H9 (cell line): ENCODE measurements around the gene ZC3H18. TPM values are rescaled to one million over a fixed set of nuclear protein-coding genes. Genes with fewer than 3 reads are reported as not detected.

Experiments used
- DNase-seq: peaks from one replicate; pipeline ENCODE4 v3.0.0-alpha.2; 2017
- H2AFZ ChIP-seq: one replicate; pipeline ENCODE4 v1.6.1; 2013; ENCODE audit warnings: mild to moderate bottlenecking, low read length, control low read depth, moderate library complexity
- H2AK5ac ChIP-seq: 2 replicates; pipeline ENCODE4 v1.6.1; 2013; ENCODE audit warnings: low read length, control low read depth, mixed read lengths; ENCODE audit not compliant: insufficient read length
- H2BK120ac ChIP-seq: one replicate; pipeline ENCODE4 v1.6.1; 2013; ENCODE audit warnings: low read depth, mild to moderate bottlenecking, low read length, control low read depth, inconsistent platforms; ENCODE audit not compliant: poor library complexity, severe bottlenecking
- H2BK12ac ChIP-seq: 2 replicates; pipeline ENCODE4 v1.6.1; 2013; ENCODE audit warnings: low read length, control low read depth, mixed read lengths, low read depth; ENCODE audit not compliant: insufficient read length
- H2BK15ac ChIP-seq: 2 replicates; pipeline ENCODE4 v1.6.1; 2013; ENCODE audit warnings: low read depth, low read length, control low read depth
- H2BK20ac ChIP-seq: one replicate; pipeline ENCODE4 v1.6.1; 2013; ENCODE audit warnings: low read depth, mild to moderate bottlenecking, low read length, control low read depth, inconsistent platforms; ENCODE audit not compliant: poor library complexity, severe bottlenecking
- H2BK5ac ChIP-seq: 2 replicates; pipeline ENCODE4 v1.6.1; 2013; ENCODE audit warnings: low read length, control low read depth, mixed read lengths; ENCODE audit not compliant: insufficient read length
- H3K14ac ChIP-seq: 2 replicates; pipeline ENCODE4 v1.6.1; 2013; ENCODE audit warnings: low read length, control low read depth; ENCODE audit not compliant: insufficient read depth
- H3K18ac ChIP-seq: 2 replicates; pipeline ENCODE4 v1.6.1; 2013; ENCODE audit warnings: low read depth, mild to moderate bottlenecking, mixed read lengths, low read length, control low read depth; ENCODE audit not compliant: insufficient read length
- H3K23ac ChIP-seq: 2 replicates; pipeline ENCODE4 v1.6.1; 2013; ENCODE audit warnings: low read length, control low read depth, mixed read lengths, low read depth; ENCODE audit not compliant: insufficient read length
- H3K23me2 ChIP-seq: 2 replicates; pipeline ENCODE4 v1.6.1; 2013; ENCODE audit warnings: low read depth, mild to moderate bottlenecking, mixed read lengths, low read length, control low read depth; ENCODE audit not compliant: insufficient read length, poor library complexity, severe bottlenecking
- H3K27ac ChIP-seq: 2 replicates; pipeline ENCODE4 v1.5.1; 2013; ENCODE audit warnings: low read length, control low read depth, mixed read lengths, low read depth; ENCODE audit not compliant: insufficient read length
- H3K27me3 ChIP-seq: 2 replicates; pipeline ENCODE4 v1.6.1; 2013; ENCODE audit warnings: low read length, control low read depth, inconsistent platforms; ENCODE audit not compliant: insufficient read depth
- H3K4ac ChIP-seq: 2 replicates; pipeline ENCODE4 v1.6.1; 2013; ENCODE audit warnings: low read depth, mild to moderate bottlenecking, control low read depth, inconsistent platforms, low read length, moderate library complexity
- H3K4me1 ChIP-seq: 2 replicates; pipeline ENCODE4 v1.6.1; 2013; ENCODE audit warnings: low read length, control low read depth, inconsistent platforms; ENCODE audit not compliant: insufficient read depth
- H3K4me2 ChIP-seq: 2 replicates; pipeline ENCODE4 v1.6.1; 2013; ENCODE audit warnings: low read length, control low read depth, mixed read lengths; ENCODE audit not compliant: insufficient read length, insufficient read depth
- H3K56ac ChIP-seq: 2 replicates; pipeline ENCODE4 v1.6.1; 2013; ENCODE audit warnings: low read depth, mild to moderate bottlenecking, mixed read lengths, low read length, control low read depth; ENCODE audit not compliant: insufficient read length
- H3K79me1 ChIP-seq: 2 replicates; pipeline ENCODE4 v1.6.1; 2013; ENCODE audit warnings: low read depth, mild to moderate bottlenecking, moderate library complexity, low read length, control low read depth, inconsistent platforms; ENCODE audit not compliant: insufficient read depth, poor library complexity, severe bottlenecking
- H3K79me2 ChIP-seq: 2 replicates; pipeline ENCODE4 v1.6.1; 2013; ENCODE audit warnings: low read length, control low read depth, inconsistent platforms; ENCODE audit not compliant: insufficient read depth
- H3K9ac ChIP-seq: 2 replicates; pipeline ENCODE4 v1.6.1; 2013; ENCODE audit warnings: low read length, control low read depth, mixed read lengths; ENCODE audit not compliant: insufficient read length; ENCODE audit errors: extremely low read depth
- H3K9me3 ChIP-seq: one replicate; pipeline ENCODE4 v1.6.1; 2013; ENCODE audit warnings: low read depth, low read length, inconsistent platforms; ENCODE audit not compliant: control insufficient read depth
- H3T11ph ChIP-seq: one replicate; pipeline ENCODE4 v1.6.1; 2013; ENCODE audit warnings: mild to moderate bottlenecking, low read length, control low read depth, inconsistent platforms
- H4K20me1 ChIP-seq: one replicate; pipeline ENCODE4 v1.6.1; 2013; ENCODE audit not compliant: control insufficient read depth, insufficient read length, insufficient read depth
- H4K5ac ChIP-seq: 2 replicates; pipeline ENCODE4 v1.6.1; 2013; ENCODE audit warnings: low read depth, mild to moderate bottlenecking, mixed read lengths, low read length, control low read depth; ENCODE audit not compliant: insufficient read length
- H4K8ac ChIP-seq: replicated peaks from 2 replicates; pipeline ENCODE4 v1.6.1; 2013; ENCODE audit warnings: low read length, control low read depth, mixed read lengths, low read depth; ENCODE audit not compliant: insufficient read length
- H4K91ac ChIP-seq: 2 replicates; pipeline ENCODE4 v1.6.1; 2013; ENCODE audit warnings: low read depth, mild to moderate bottlenecking, moderate library complexity, mixed read lengths, low read length, control low read depth; ENCODE audit not compliant: insufficient read length
- H3K27ac Mint-ChIP-seq, 3 experiments: 2 replicates in 2 of 3; 3 replicates in 1 of 3; pipeline ENCODE4 v1.8.0; 2020 to 2021; ENCODE audit warnings: mixed read lengths in 3 of 3, mild to moderate bottlenecking in 1 of 3, moderate library complexity in 1 of 3
- H3K27me3 Mint-ChIP-seq: 2 replicates; pipeline ENCODE4 v1.8.0; 2021; ENCODE audit warnings: low read depth, mild to moderate bottlenecking, moderate library complexity, mixed read lengths
- H3K36me3 Mint-ChIP-seq, 3 experiments: 2 replicates in 2 of 3; 3 replicates in 1 of 3; pipeline ENCODE4 v1.8.0; 2020 to 2021; ENCODE audit warnings: low read depth in 3 of 3, mixed read lengths in 3 of 3; ENCODE audit not compliant: insufficient read depth in 1 of 3
- H3K4me1 Mint-ChIP-seq, 2 experiments: 2 replicates each; pipeline ENCODE4 v1.8.0; 2020; ENCODE audit warnings: mixed read lengths in 2 of 2
- H3K4me3 Mint-ChIP-seq, 2 experiments: 2 replicates in 1 of 2; 3 replicates in 1 of 2; pipeline ENCODE4 v1.8.0; 2020 to 2021; ENCODE audit warnings: mild to moderate bottlenecking in 2 of 2, mixed read lengths in 2 of 2, moderate library complexity in 1 of 2
- H3K9me3 Mint-ChIP-seq, 2 experiments: 2 replicates in 1 of 2; 3 replicates in 1 of 2; pipeline ENCODE4 v1.8.0; 2020; ENCODE audit warnings: mild to moderate bottlenecking in 2 of 2, mixed read lengths in 2 of 2, moderate library complexity in 1 of 2
- WGBS: extraction: QIAGEN DNeasy Blood & Tissue Kit; methylation state at CpG from one replicate; pipeline ENCODE4 v1.1.7; 2013; ENCODE audit warnings: missing lambda C conversion rate, low lambda C conversion rate, mixed read lengths; ENCODE audit not compliant: insufficient read length; ENCODE audit errors: extremely low coverage; 5-methylcytosine and 5-hydroxymethylcytosine counted together
- total RNA-seq: library from RNA; stranded (reverse); gene quantifications from 2 replicates; pipeline ENCODE4 v1.2.1, GENCODE V29; 2021
- TF ChIP-seq, protein P1 (sequence below): fragments of 200-600 bp; sonication (generic); conservative IDR thresholded peaks from 3 replicates; pipeline ENCODE4 v1.8.0; 2021; ENCODE audit warnings: antibody characterized with exemption, mild to moderate bottlenecking

ZC3H18 gene
- total RNA-seq, 1 experiment from 2014 or later = 69.7 TPM

DNA sequence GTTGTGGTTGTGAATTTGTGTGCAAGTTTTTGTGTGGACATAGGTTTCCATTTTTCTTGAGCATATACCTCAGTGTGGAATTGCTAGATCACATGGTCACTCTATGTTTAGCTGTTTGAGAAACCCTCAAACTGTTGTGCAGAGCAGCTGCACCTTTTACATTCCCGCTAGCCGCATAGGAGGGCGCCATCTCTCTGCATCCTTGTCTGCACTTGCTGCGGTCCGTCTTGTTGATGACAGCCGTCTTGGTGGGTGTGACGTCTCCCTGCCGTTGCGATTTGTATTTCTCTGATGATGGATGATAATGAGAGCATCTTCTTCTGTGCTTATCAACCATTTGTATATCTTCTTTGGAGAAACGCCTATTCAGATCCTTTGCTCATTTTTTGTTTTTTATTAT is 43.1 kb downstream of the ZC3H18 start:
- Histone ChIP-seq H3K4me1 (no peaks in the 10 kb centered on the region; the same call in 1 of the 2 replicates), H3K9ac (no peak overlapping the region), H4K91ac (no peak overlapping the region), H3K18ac (no peak overlapping the region), H4K20me1 (no peaks in the 10 kb centered on the region), H2AK5ac (no peak overlapping the region), H3K79me1 (no peaks in the 10 kb centered on the region), H2BK120ac (no peak overlapping the region), H3T11ph (no peak overlapping the region), H2AFZ (no peak overlapping the region), H4K8ac (no peak overlapping the region), H3K79me2 (no peaks in the 10 kb centered on the region; the same call in 1 of the 2 replicates), H3K27ac (no peak overlapping the region), H2BK15ac (no peak overlapping the region), H2BK12ac (no peak overlapping the region), H3K4ac (no peak overlapping the region), H3K56ac (no peak overlapping the region), H3K9me3 (no peaks in the 10 kb centered on the region), H3K14ac (no peak overlapping the region), H4K5ac (no peak overlapping the region), H2BK20ac (no peak overlapping the region), H3K4me2 (no peak overlapping the region), H3K23me2 (no peaks in the 10 kb centered on the region), H3K23ac (no peak overlapping the region), H2BK5ac (no peak overlapping the region), H3K27me3 (no peaks in the 10 kb centered on the region)
- H3K4me3 Mint-ChIP-seq = no peak overlapping the region; a peak in 1 of 5 replicates
- H3K9me3 Mint-ChIP-seq = no peaks in the 10 kb centered on the region
- H3K36me3 Mint-ChIP-seq = peaks cover 14 to 60% (median 37%) of the 10 kb centered on the region in 3 experiments
- no peaks in the 10 kb centered on the region for H3K27me3 Mint-ChIP-seq
- peaks cover 3 to 30% of the 10 kb centered on the region in 2 experiments for H3K4me1 Mint-ChIP-seq
- DNase-seq = no peak
- WGBS = no CpG with 5 or more reads among the region's 10 CpGs
- TF ChIP-seq, protein P1, sequence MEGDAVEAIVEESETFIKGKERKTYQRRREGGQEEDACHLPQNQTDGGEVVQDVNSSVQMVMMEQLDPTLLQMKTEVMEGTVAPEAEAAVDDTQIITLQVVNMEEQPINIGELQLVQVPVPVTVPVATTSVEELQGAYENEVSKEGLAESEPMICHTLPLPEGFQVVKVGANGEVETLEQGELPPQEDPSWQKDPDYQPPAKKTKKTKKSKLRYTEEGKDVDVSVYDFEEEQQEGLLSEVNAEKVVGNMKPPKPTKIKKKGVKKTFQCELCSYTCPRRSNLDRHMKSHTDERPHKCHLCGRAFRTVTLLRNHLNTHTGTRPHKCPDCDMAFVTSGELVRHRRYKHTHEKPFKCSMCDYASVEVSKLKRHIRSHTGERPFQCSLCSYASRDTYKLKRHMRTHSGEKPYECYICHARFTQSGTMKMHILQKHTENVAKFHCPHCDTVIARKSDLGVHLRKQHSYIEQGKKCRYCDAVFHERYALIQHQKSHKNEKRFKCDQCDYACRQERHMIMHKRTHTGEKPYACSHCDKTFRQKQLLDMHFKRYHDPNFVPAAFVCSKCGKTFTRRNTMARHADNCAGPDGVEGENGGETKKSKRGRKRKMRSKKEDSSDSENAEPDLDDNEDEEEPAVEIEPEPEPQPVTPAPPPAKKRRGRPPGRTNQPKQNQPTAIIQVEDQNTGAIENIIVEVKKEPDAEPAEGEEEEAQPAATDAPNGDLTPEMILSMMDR = 0 out of 3 replicates have a peak, but pooled peaks have one; percentile 21
- H3K27ac Mint-ChIP-seq = no peak overlapping the region; a peak in 1 of 7 replicates
